Measurements from ENCODE around the gene TMEM170A.

TMEM170A gene

DNA sequence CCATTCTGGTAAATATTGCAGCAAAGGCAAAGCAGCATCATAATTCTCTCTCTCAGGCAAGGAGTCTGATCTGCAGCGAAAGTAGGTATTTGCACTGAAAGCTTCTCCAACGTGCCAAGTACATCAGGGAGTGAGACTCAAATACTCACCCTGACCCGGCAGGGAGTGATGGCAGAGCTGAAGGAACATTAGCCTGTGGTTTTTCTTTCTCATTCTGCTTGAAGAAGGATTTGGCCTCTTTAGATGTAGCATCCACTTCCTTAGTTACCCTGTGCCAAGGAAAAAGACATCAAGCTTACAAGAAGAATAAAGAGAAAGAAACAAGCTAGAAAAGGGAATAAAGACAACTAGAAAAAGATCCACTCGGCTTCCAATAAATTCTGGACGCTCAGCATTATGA is 69.5 kb downstream of the TMEM170A start:
- no peak for DNase-seq
